Mammary epithelial cell (primary cell): ENCODE results near the gene ABHD16A.

ENCODE experiments used
- CTCF ChIP-seq, 2 donors: IDR thresholded peaks in 1 of 2; conservative IDR thresholded peaks in 1 of 2; 2 replicates each; pipeline ENCODE4 v1.5.1; 2011 to 2012; ENCODE audit warnings: inconsistent platforms in 2 of 2, low read length in 2 of 2, mild to moderate bottlenecking in 2 of 2, control low read depth in 1 of 2, low read depth in 1 of 2; ENCODE audit not compliant: insufficient read depth in 1 of 2; ENCODE audit errors: extremely low read depth in 1 of 2
- EZH2 ChIP-seq: IDR thresholded peaks from 2 replicates; pipeline ENCODE4 v1.6.1; 2012; ENCODE audit warnings: low read length, inconsistent platforms, borderline replicate concordance

GRCh38 chr6:31718265-31718664 lies 15.1 kb upstream of the ABHD16A start:
- TF ChIP-seq CTCF (conservative IDR thresholded peaks at IDR 0.05 in 1 of 2, IDR thresholded peaks at IDR 0.05 in 1 of 2; ENCODE audit: extremely low read depth in 1 of 2, insufficient read depth in 1 of 2, low read depth in 1 of 2, low read length in 2 of 2): no peak
- TF ChIP-seq EZH2: no peak
